GM12872 (cell line): Measurements from ENCODE around the gene PREB.
A peak's percentile ranks its signal among the peaks of the same experiment; 100 is the strongest.

ENCODE experiments used
- CTCF ChIP-seq: IDR thresholded peaks from 3 replicates; pipeline ENCODE4 v1.5.1; 2011; ENCODE audit warnings: low read depth, mild to moderate bottlenecking, low read length, moderate library complexity; ENCODE audit not compliant: insufficient read depth

Gene PREB

GRCh38 chr2:27086724-27087593 lies 47.5 kb downstream of the PREB start, which contains the start of gene KHK:
KHK (plus strand) TSS chr2:27086772; CDS start chr2:27087260, 488 bp downstream.
- 0 out of 3 replicates have a peak, but pooled peaks have one; percentile 3 for TF ChIP-seq CTCF

- peak; percentile 79 for TF ChIP-seq CTCF
Observed at GRCh38 chr2:27086090-27086723, 48.2 kb downstream of the PREB start.

- TF ChIP-seq CTCF, result peak; percentile 46
Observed at GRCh38 chr2:27085673-27086089, 48.8 kb downstream of the PREB start.

GRCh38 chr2:27085062-27085672 lies 49.3 kb downstream of the PREB start:
- TF ChIP-seq CTCF, result no peak

- TF ChIP-seq CTCF, result no peak
Observed at GRCh38 chr2:27084297-27085061, 50.0 kb downstream of the PREB start.

- no peak for TF ChIP-seq CTCF
Observed at GRCh38 chr2:27083410-27084296, 50.8 kb downstream of the PREB start.
